ENCODE results near the gene COA1. TPM values are rescaled to one million over a fixed set of nuclear protein-coding genes. Genes with fewer than 3 reads are reported as not detected.

COA1 gene
- total RNA-seq, 1 donor from 2014 or later: 192 TPM

DNA sequence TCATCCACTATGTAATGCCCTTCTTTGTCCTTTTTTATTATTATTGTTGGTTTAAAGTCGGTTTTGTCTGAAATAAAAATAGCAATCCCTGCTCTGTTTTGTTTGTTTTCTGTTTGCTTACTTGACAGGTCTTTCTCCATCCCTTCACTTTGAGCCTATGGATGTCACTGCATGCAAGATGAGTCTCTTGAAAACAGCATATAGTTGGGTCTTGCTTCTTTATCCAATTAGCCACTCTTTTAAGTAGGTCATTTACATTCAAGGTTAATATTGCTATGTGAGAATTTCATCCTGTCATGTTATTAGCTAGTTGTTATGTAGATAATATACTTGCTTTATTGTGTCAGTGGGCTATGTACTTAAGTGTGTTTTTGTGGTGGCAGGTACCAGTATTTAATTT lies 25.8 kb downstream of the COA1 start:
- Histone ChIP-seq H3K9me3 (ENCODE audit: low read depth) (peaks cover 3% of the 10 kb centered on the region), H3K4me2 (no peak overlapping the region), H3K4me3 (no peak overlapping the region), H2AFZ (replicated peaks) (no peak overlapping the region), H3K27me3 (no peaks in the 10 kb centered on the region), H3K9ac (no peak overlapping the region), H3K27ac (no peak overlapping the region), H4K20me1 (ENCODE audit: low read depth) (peaks cover 18% of the 10 kb centered on the region), H3F3A (ENCODE audit: low read depth) (peaks cover 8% of the 10 kb centered on the region), H3K36me3 (peaks cover 3% of the 10 kb centered on the region), H3K79me2 (ENCODE audit: low read depth) (peaks cover 91% of the 10 kb centered on the region), H3K4me1 (no peaks in the 10 kb centered on the region)
- Mint-ChIP-seq H3K27ac (no peak overlapping the region), H3K4me1 (no peaks in the 10 kb centered on the region), H3K9me3 (peaks cover 47% of the 10 kb centered on the region), H3K27me3 (ENCODE audit: insufficient read depth, low read depth) (peaks cover 3% of the 10 kb centered on the region), H3K36me3 (peaks cover 42% of the 10 kb centered on the region), H3K4me3 (no peak overlapping the region)
- DNase-seq (ENCODE audit: low spot score): no peak
- TF ChIP-seq, protein P1, sequence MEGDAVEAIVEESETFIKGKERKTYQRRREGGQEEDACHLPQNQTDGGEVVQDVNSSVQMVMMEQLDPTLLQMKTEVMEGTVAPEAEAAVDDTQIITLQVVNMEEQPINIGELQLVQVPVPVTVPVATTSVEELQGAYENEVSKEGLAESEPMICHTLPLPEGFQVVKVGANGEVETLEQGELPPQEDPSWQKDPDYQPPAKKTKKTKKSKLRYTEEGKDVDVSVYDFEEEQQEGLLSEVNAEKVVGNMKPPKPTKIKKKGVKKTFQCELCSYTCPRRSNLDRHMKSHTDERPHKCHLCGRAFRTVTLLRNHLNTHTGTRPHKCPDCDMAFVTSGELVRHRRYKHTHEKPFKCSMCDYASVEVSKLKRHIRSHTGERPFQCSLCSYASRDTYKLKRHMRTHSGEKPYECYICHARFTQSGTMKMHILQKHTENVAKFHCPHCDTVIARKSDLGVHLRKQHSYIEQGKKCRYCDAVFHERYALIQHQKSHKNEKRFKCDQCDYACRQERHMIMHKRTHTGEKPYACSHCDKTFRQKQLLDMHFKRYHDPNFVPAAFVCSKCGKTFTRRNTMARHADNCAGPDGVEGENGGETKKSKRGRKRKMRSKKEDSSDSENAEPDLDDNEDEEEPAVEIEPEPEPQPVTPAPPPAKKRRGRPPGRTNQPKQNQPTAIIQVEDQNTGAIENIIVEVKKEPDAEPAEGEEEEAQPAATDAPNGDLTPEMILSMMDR (IDR thresholded peaks at IDR 0.05): no peak
- TF ChIP-seq EZH2phosphoT487 (IDR thresholded peaks at IDR 0.05): no peak
- no peak for TF ChIP-seq EZH2 (IDR thresholded peaks at IDR 0.05)

- Histone ChIP-seq H3K36me3 (peaks cover 3% of the 10 kb centered on the region), H3K27me3 (no peaks in the 10 kb centered on the region), H3F3A (ENCODE audit: low read depth) (peaks cover 8% of the 10 kb centered on the region), H3K4me2 (no peak overlapping the region), H2AFZ (replicated peaks) (no peak overlapping the region), H3K4me1 (no peaks in the 10 kb centered on the region), H3K79me2 (ENCODE audit: low read depth) (peaks cover 91% of the 10 kb centered on the region), H3K9me3 (ENCODE audit: low read depth) (peaks cover 3% of the 10 kb centered on the region), H4K20me1 (ENCODE audit: low read depth) (peaks cover 23% of the 10 kb centered on the region), H3K27ac (no peak overlapping the region), H3K4me3 (no peak overlapping the region), H3K9ac (no peak overlapping the region)
- Mint-ChIP-seq H3K9me3 (peaks cover 41% of the 10 kb centered on the region), H3K4me1 (no peaks in the 10 kb centered on the region), H3K36me3 (peaks cover 36% of the 10 kb centered on the region), H3K27ac (no peak overlapping the region), H3K4me3 (no peak overlapping the region), H3K27me3 (ENCODE audit: insufficient read depth, low read depth) (peaks cover 3% of the 10 kb centered on the region)
- no peak for DNase-seq (ENCODE audit: low spot score)
- no peak for TF ChIP-seq EZH2 (IDR thresholded peaks at IDR 0.05)
- TF ChIP-seq, protein P1 (IDR thresholded peaks at IDR 0.05): no peak
- no peak for TF ChIP-seq EZH2phosphoT487 (IDR thresholded peaks at IDR 0.05)
Observed at GRCh38 chr7:43702974-43703373, 26.3 kb downstream of the COA1 start.

GRCh38 chr7:43701929-43702328 lies 27.4 kb downstream of the COA1 start:
- Histone ChIP-seq H3K4me2 (no peak overlapping the region), H3K9ac (no peak overlapping the region), H3K4me3 (no peak overlapping the region), H3K4me1 (no peaks in the 10 kb centered on the region), H3K27me3 (no peaks in the 10 kb centered on the region), H3K36me3 (peaks cover 3% of the 10 kb centered on the region), H3F3A (ENCODE audit: low read depth) (peaks cover 8% of the 10 kb centered on the region), H3K27ac (no peak overlapping the region), H3K9me3 (ENCODE audit: low read depth) (peaks cover 3% of the 10 kb centered on the region), H3K79me2 (ENCODE audit: low read depth) (peaks cover 91% of the 10 kb centered on the region), H2AFZ (replicated peaks) (no peak overlapping the region), H4K20me1 (ENCODE audit: low read depth) (peaks cover 27% of the 10 kb centered on the region)
- Mint-ChIP-seq H3K27me3 (ENCODE audit: insufficient read depth, low read depth) (no peaks in the 10 kb centered on the region), H3K4me1 (no peaks in the 10 kb centered on the region), H3K36me3 (peaks cover 31% of the 10 kb centered on the region), H3K27ac (no peak overlapping the region), H3K4me3 (no peak overlapping the region), H3K9me3 (peaks cover 31% of the 10 kb centered on the region)
- TF ChIP-seq, protein P1 (IDR thresholded peaks at IDR 0.05): no peak
- no peak for TF ChIP-seq EZH2phosphoT487 (IDR thresholded peaks at IDR 0.05)
- no peak for TF ChIP-seq EZH2 (IDR thresholded peaks at IDR 0.05)
- DNase-seq (ENCODE audit: low spot score): no peak
